GM18951 (cell line): ENCODE measurements around the gene GTPBP8.

Source experiments
- POLR2A ChIP-seq: IDR thresholded peaks from 4 replicates; pipeline ENCODE4 v1.6.1; 2011; ENCODE audit warnings: mild to moderate bottlenecking; ENCODE audit not compliant: insufficient read length, insufficient read depth; ENCODE audit errors: extremely low read depth
- in situ Hi-C: fragments of 300-500 bp; cut with MboI; formaldehyde crosslinking; loops from one replicate; pipeline ENCODE4 v1.12.0; 2022; ENCODE audit warnings: low sequenced_read_pairs, mixed read lengths, inconsistent platforms; ENCODE audit not compliant: unreplicated experiment

The GTPBP8 gene

DNA sequence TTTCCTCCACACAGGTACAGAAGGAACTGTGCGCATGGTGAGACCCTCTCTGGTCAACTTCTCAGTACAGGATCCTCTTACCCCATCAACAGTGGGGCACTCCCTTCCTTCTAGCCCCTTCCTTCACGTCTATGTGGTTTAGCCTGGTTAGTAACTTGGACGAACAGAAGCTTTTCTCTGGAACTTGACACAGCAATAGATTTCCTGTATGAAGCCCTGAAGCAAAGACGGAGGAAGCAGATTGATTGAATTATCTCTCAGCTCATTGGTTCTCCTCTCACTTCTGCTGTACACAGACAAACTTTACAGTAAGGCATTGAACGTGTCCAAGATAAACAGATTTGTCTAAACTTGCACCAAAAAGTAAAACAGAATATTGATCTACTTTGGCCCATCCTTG lies 15.9 kb upstream of the GTPBP8 start, which contains the start of gene CD200R1:
CD200R1 (minus strand) TSS at position 210 of the 400 bp plus-strand sequence. CDS start 246 bp downstream, outside the sequence.
- in situ Hi-C loops = loop anchor here (10.0 to 25.0 kb wide), 3 partner anchors 240 to 688 kb away; partner anchors contain the start of genes CCDC80 and SLC9C1
- no peak for TF ChIP-seq POLR2A

DNA sequence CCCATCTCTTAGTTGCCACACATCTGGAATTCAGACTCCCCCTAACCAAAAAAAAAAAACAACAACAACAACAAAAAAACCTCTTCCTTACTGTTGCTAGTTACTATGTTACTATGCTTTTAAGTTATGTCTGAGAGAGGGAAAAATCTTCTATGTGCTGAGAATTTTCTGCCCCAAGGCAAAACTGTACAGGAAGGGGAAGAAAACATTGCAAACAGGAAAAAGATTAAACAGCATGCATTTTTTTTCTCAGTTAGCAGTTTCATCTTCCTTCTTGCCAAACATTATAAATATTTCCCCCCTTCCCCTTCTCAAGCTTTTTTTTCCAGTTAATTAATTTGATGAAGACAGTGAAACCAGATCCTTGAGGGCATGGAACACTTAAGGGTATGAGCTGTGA lies 14.8 kb upstream of the GTPBP8 start:
- TF ChIP-seq POLR2A = no peak
- in situ Hi-C loops = loop anchor here (10.0 to 25.0 kb wide), 3 partner anchors 241 to 689 kb away; partner anchors contain the start of genes CCDC80 and SLC9C1

DNA sequence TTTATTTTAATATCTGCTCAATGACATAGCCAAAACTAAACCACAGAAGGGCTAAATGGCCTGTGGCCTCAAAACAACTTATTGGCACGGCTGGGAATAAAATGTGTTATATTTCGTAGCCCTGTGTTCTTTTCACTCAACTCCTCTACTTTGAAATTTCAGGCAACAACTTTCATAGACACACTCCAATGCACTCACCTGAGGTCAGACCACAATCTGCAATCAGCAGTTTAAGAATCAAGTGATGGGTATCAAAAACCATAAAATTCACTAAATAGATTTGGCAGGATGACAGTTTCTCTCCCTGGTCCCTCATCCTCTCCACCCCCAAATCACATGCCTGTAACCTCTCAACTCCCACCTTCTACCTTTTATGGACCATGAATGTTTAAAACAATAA lies 13.8 kb upstream of the GTPBP8 start:
- TF ChIP-seq POLR2A = no peak
- in situ Hi-C loops = loop anchor here (10.0 to 25.0 kb wide), 3 partner anchors 242 to 690 kb away; partner anchors contain the start of genes CCDC80 and SLC9C1

DNA sequence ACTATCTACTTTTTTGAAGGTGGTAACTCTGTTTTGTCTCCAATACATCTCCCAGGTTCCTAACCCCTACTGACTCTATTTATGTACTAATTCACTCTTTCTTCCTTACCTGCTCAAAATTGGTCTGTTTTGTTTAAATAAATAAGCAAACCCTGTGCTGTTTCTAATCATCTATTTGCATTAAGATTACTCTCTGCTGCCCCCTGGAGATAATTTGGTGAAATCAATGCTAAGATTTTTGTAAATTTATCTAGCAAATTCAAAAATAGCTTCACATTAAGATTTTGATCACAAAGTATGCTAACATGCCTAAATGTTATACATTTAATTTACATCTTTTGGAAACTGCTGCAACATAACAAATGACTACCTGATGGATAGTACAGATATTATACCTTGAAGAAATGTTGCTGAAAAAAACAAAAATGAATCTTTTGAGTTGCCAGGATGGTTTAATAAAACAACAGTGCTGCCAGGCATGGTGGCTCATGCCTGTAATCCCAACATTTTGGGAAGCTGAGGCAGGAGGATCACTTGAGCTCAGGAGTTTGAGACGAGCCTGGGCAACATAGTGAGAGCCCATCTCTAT lies 11.4 kb upstream of the GTPBP8 start:
- in situ Hi-C loops = loop anchor here (10.0 to 25.0 kb wide), 3 partner anchors 245 to 692 kb away; partner anchors contain the start of genes CCDC80 and SLC9C1
- no peak for TF ChIP-seq POLR2A

DNA sequence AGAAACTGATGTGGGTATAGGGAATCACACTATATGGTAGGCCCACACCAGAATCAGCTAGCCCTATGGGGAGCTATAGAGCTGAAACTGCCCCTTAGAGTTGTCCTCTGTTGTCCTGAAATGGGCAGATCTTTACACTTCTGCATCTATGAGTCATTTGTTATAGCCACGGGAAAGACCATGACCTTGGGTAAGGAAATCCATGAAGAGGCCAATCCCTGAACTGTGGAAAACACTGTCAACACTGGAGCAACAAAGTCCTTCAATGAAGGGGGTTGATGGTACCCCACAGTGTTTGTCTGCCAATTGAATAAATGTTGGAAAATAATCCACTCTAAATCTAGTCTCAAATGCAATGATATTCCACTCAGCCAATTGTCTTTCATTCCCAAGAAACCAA lies 10.7 kb upstream of the GTPBP8 start:
- TF ChIP-seq POLR2A = no peak
- in situ Hi-C loops = loop anchor here (25.0 kb wide), 1 partner anchor 693 kb away; the partner anchor contains the start of gene SLC9C1

DNA sequence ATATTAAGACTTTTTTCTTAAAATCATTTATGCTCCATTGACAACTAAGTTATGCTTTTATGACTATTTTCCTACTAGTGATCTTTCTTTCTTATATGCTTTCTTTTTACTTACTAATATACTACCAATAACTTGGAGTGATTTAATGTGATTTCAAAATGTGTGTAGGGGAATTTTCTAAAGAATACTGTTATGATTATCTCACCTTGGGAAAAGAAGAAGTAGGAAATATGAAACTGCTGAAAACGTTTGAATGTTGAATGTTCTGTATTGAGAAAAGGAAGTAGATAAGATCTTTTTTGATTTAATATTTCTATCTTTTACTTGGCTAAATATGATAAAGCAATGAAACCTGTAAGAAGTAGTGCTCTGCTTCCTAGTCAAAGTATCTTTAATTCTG lies 8.1 kb upstream of the GTPBP8 start:
- TF ChIP-seq POLR2A = no peak
- in situ Hi-C loops = loop anchor here (25.0 kb wide), 1 partner anchor 695 kb away; the partner anchor contains the start of gene SLC9C1

DNA sequence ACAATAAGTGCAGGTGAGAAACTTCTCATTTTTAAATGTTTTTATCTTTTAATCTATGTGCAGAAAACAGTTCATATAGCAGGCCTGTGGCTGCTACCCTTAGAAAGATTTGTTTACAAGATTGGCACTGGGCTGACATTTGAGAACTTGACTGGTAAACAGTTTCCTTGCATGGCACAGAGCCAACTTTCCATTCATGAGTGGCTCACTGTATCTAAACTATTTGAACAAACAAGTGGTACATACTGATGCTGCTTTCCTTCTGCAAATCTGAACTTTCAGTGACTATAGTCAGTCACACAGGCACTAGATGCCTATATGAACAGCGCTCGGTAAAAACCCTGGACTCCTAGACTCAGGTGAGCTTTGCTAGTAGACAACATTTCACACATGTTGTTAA lies 6.3 kb upstream of the GTPBP8 start:
- in situ Hi-C loops = loop anchor here (25.0 kb wide), 1 partner anchor 697 kb away; the partner anchor contains the start of gene SLC9C1

DNA sequence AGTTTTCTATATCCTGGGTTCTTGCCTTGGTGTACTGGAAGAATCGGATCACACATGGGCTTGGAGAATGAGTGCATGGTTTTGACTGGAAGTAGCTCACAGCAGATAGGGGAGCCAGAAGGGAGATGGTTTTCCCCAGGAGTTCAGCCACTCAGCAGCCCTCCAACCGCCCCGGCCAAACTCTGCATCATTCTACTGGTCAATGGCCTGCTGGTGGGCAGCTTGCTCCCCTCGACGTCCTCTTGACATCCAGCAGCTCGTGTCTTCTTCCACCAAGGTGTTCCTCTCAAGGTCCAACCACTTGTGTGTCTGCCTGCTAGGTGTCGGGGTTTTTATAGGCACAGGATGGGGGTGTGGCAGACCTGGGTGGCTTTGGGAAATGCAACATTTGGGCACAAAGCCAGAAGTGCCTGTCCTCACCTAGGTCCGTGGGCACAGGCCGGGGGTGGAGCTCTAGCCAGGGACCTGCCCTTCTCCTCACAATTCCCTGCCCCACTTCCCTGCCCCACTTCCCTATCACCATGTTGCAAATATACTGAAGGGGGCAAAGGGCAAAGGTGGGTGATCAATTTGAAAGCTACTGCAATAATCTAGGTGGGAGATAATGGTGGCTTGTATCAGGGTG lies 3.0 kb upstream of the GTPBP8 start:
- in situ Hi-C loops = loop anchor here (25.0 kb wide), 1 partner anchor 701 kb away; the partner anchor contains the start of gene SLC9C1
- no peak for TF ChIP-seq POLR2A

More for the DNA sequence above, 6.3 kb upstream of the GTPBP8 start:
- no peak for TF ChIP-seq POLR2A

DNA sequence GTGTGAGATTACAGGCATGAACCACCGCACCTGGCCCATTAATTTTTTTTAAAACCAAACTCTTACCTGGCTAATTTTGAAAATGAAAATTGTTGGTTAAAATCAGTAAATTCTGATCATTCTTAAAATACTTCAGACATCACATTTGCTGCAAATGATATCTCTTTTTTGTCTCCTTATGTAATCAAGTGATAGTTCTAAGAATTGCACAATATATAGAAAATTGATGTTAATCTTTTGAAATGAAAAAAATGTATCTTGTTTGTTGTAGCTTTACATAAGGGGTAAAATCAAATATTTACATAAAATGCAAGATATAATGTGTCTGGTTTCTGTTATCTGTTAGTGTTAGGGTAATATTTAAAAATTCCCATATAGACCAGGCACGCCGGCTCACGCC lies 5.0 kb downstream of the GTPBP8 start:
- TF ChIP-seq POLR2A = no peak
- in situ Hi-C loops = loop anchor here (25.0 kb wide), 1 partner anchor 708 kb away; the partner anchor contains the start of gene SLC9C1

DNA sequence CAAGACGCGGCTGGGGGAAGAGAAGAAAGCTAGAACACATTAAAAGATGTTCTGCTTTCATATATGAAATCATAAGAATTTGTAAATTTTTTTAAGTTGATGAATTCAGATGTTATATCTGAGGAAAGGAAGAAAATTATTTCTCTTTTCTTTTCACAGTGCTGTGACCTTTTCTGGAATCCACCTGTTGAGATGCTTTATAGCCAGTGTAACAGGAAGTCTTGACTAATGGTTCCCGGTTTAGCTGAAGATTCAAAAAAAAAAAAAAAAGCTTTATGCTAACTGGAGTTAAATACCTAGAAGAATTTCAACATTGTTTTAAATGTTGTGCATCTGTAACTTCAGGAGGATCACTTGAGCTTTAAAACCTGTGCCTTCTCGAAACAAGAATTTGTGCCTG lies 9.9 kb downstream of the GTPBP8 start:
- in situ Hi-C loops = no loop called here
- no peak for TF ChIP-seq POLR2A

DNA sequence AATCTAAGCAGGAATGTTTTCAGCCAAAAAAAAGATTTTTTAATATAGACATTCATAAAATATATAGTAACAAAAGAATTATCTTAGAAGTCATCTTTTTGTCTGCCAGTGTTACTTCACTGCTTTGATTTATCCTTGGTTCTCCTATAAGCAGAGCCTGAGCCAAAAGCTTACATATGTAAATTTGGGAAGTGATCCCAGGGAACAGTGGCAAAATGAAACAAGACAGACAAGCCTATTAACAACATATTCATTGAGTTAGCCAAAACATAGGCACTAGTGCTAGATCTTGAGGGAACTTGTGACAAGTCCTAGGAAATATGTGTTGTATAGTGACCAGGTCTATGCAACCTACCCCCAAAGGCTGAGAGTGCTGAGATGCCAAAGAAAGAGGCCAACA lies 11.3 kb downstream of the GTPBP8 start:
- no peak for TF ChIP-seq POLR2A
- in situ Hi-C loops = no loop called here

DNA sequence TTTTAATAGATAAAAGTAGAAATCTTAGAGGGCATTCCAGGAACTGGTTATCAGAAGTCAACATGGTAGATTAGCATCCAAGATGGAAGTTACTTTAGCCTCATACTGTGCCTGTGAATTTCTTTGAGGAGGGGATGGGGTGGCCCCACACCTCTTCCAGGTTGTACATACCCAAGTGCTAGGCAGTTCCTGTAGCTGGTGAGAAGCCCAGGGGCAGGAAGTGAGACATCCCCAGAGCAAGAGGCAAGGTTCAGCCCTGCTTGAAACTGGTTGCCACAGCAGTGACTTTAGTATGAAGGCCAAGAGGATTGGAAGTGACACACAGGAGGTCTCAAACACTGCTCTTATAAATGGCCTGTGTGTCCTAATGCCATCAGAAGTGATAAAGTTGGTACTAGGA lies 11.9 kb downstream of the GTPBP8 start:
- in situ Hi-C loops = no loop called here
- no peak for TF ChIP-seq POLR2A

DNA sequence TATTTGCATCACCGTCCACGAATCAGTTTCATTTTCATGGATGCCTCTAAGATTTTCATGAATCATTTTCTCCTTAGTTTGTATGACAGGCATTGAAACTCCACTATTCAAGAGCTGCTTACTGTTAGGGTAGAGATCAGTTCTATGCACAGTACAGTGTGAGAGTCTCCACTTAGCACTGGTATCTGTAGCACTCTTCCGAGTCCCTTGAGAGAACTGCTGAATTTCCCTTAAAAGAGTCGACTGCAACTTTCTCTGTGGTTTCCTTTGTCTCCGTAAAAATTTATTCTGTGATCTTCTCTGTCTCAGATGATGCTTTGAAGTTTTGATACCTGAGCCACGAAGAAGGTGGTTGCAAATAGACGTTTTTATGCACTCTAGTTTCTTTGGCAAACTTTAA lies 14.8 kb downstream of the GTPBP8 start:
- TF ChIP-seq POLR2A = no peak
- in situ Hi-C loops = no loop called here

DNA sequence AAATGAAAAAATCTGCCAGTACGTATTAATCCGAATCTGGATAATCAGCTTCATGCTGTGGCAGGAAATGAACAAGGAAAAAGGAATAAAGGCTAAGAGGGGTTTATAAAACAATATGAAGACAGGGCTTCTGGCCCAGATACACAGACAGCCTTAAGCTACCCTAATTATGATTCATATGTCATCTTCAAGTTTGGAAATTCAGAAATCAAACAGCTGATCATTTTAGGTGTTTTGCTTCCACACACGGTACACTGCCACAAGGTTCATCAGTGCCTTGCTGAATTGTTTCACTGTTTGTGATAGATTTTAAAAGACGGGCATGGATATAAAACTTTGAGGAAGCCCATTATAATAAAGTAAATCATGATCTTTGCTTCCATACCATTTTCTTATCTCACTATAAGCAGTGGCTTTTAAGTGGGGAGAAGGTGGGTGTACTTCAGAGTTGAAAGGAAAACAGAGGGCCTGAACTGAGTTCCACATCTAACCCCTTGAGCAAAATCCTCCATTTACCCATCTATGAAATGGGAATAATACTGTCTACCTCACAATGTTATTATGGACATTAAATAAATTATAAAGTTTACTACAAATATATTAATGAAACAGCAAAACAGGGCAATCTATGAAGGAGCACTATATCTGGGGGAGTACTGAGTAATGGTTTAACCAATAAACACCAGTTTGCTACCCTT lies 15.7 kb downstream of the GTPBP8 start:
- TF ChIP-seq POLR2A = no peak
- in situ Hi-C loops = no loop called here

DNA sequence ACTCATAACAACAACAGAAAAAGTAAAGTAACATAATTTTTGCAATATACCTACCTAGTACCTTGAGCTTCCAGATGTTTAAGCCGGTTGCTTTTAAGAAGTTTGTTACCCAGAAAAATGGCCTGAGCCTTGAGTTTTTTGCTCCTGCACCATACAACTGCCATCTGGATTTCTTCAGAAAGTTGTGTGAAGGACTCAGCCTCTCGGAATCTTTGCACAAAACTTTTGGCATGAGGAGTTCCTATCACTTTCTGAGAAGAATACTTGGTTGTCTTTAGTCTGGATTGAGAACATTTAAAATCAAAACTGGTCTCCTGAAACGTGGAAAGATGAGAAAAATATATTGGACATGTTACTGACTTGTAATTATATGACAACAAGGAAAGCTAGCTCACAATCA lies 17.3 kb downstream of the GTPBP8 start:
- in situ Hi-C loops = no loop called here
- TF ChIP-seq POLR2A = no peak
